Lower leg skin (tissue), 3 donors: ENCODE measurements around the gene ZNF474.

Experiments used
- POLR2A ChIP-seq, 2 donors: fragments of 450-650 bp; IDR thresholded peaks; one replicate each; pipeline ENCODE4 v1.6.1; 2016 to 2017; ENCODE audit warnings: antibody characterized with exemption in 2 of 2, mild to moderate bottlenecking in 1 of 2, moderate library complexity in 1 of 2
- TF ChIP-seq, protein P1 (sequence below), 3 donors: fragments of 450-650 bp; IDR thresholded peaks; one replicate each; pipeline ENCODE4 v1.5.1; 2016; ENCODE audit warnings: antibody characterized with exemption in 3 of 3, mild to moderate bottlenecking in 3 of 3, moderate library complexity in 2 of 3

DNA sequence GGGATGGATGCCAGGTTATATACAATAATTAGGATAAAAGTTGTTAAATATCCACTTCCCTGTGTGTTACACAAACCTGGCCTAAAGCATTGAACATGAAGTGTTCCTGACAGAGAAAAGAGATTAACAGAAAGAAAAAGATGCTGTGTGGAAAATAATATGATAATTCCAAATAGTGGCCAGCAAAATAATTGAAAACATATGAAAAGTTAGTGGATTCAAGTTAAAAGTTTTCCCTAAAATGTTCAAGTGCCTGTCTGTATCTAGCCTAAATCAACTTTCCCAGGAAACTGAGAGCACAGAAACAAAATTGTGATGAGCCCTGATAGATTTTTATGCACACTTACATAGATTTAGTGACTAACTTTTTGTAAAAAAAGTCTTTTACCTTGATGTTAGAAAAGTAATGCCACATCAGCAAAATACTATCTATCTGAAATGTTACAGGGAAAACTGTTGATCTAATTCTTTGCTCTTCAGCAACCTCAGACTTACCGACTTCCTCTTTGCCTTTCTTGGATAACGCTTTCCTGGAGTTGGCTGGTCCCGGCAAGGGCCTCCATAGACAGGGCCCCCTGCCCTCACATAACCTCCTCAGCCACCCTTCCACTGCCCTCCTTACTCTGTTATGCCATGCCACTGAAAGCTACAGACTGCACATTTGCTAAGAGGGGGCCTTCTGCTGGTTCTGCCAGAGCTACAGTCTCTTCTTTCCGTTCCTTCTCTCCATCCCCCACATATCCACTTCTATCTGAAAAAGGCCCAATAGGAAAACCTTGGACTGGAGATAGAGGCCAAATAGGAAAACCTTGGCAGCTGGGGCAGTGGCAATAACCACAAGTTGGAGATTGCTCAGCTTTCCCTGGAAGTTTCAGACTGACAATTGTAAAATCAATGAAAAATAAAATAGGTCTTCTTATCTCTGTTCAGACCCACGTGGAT is 44.4 kb downstream of the ZNF474 start:
- TF ChIP-seq, protein P1, sequence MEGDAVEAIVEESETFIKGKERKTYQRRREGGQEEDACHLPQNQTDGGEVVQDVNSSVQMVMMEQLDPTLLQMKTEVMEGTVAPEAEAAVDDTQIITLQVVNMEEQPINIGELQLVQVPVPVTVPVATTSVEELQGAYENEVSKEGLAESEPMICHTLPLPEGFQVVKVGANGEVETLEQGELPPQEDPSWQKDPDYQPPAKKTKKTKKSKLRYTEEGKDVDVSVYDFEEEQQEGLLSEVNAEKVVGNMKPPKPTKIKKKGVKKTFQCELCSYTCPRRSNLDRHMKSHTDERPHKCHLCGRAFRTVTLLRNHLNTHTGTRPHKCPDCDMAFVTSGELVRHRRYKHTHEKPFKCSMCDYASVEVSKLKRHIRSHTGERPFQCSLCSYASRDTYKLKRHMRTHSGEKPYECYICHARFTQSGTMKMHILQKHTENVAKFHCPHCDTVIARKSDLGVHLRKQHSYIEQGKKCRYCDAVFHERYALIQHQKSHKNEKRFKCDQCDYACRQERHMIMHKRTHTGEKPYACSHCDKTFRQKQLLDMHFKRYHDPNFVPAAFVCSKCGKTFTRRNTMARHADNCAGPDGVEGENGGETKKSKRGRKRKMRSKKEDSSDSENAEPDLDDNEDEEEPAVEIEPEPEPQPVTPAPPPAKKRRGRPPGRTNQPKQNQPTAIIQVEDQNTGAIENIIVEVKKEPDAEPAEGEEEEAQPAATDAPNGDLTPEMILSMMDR (IDR thresholded peaks at IDR 0.05), result no peak
- TF ChIP-seq POLR2A (IDR thresholded peaks at IDR 0.05), result no peak
